H9 (cell line): Measurements from ENCODE around the gene LRRC3. TPM values are rescaled to one million over a fixed set of nuclear protein-coding genes. Genes with fewer than 3 reads are reported as not detected.

Experiments used
- DNase-seq: peaks from one replicate; pipeline ENCODE4 v3.0.0-alpha.2; 2017
- H2AFZ ChIP-seq: one replicate; pipeline ENCODE4 v1.6.1; 2013; ENCODE audit warnings: mild to moderate bottlenecking, low read length, control low read depth, moderate library complexity
- H2AK5ac ChIP-seq: 2 replicates; pipeline ENCODE4 v1.6.1; 2013; ENCODE audit warnings: low read length, control low read depth, mixed read lengths; ENCODE audit not compliant: insufficient read length
- H2BK120ac ChIP-seq: one replicate; pipeline ENCODE4 v1.6.1; 2013; ENCODE audit warnings: low read depth, mild to moderate bottlenecking, low read length, control low read depth, inconsistent platforms; ENCODE audit not compliant: poor library complexity, severe bottlenecking
- H2BK12ac ChIP-seq: 2 replicates; pipeline ENCODE4 v1.6.1; 2013; ENCODE audit warnings: low read length, control low read depth, mixed read lengths, low read depth; ENCODE audit not compliant: insufficient read length
- H2BK15ac ChIP-seq: 2 replicates; pipeline ENCODE4 v1.6.1; 2013; ENCODE audit warnings: low read depth, low read length, control low read depth
- H2BK20ac ChIP-seq: one replicate; pipeline ENCODE4 v1.6.1; 2013; ENCODE audit warnings: low read depth, mild to moderate bottlenecking, low read length, control low read depth, inconsistent platforms; ENCODE audit not compliant: poor library complexity, severe bottlenecking
- H2BK5ac ChIP-seq: 2 replicates; pipeline ENCODE4 v1.6.1; 2013; ENCODE audit warnings: low read length, control low read depth, mixed read lengths; ENCODE audit not compliant: insufficient read length
- H3K14ac ChIP-seq: 2 replicates; pipeline ENCODE4 v1.6.1; 2013; ENCODE audit warnings: low read length, control low read depth; ENCODE audit not compliant: insufficient read depth
- H3K18ac ChIP-seq: 2 replicates; pipeline ENCODE4 v1.6.1; 2013; ENCODE audit warnings: low read depth, mild to moderate bottlenecking, mixed read lengths, low read length, control low read depth; ENCODE audit not compliant: insufficient read length
- H3K23ac ChIP-seq: 2 replicates; pipeline ENCODE4 v1.6.1; 2013; ENCODE audit warnings: low read length, control low read depth, mixed read lengths, low read depth; ENCODE audit not compliant: insufficient read length
- H3K23me2 ChIP-seq: 2 replicates; pipeline ENCODE4 v1.6.1; 2013; ENCODE audit warnings: low read depth, mild to moderate bottlenecking, mixed read lengths, low read length, control low read depth; ENCODE audit not compliant: insufficient read length, poor library complexity, severe bottlenecking
- H3K27ac ChIP-seq: 2 replicates; pipeline ENCODE4 v1.5.1; 2013; ENCODE audit warnings: low read length, control low read depth, mixed read lengths, low read depth; ENCODE audit not compliant: insufficient read length
- H3K27me3 ChIP-seq: 2 replicates; pipeline ENCODE4 v1.6.1; 2013; ENCODE audit warnings: low read length, control low read depth, inconsistent platforms; ENCODE audit not compliant: insufficient read depth
- H3K4ac ChIP-seq: 2 replicates; pipeline ENCODE4 v1.6.1; 2013; ENCODE audit warnings: low read depth, mild to moderate bottlenecking, control low read depth, inconsistent platforms, low read length, moderate library complexity
- H3K4me1 ChIP-seq: 2 replicates; pipeline ENCODE4 v1.6.1; 2013; ENCODE audit warnings: low read length, control low read depth, inconsistent platforms; ENCODE audit not compliant: insufficient read depth
- H3K4me2 ChIP-seq: 2 replicates; pipeline ENCODE4 v1.6.1; 2013; ENCODE audit warnings: low read length, control low read depth, mixed read lengths; ENCODE audit not compliant: insufficient read length, insufficient read depth
- H3K56ac ChIP-seq: 2 replicates; pipeline ENCODE4 v1.6.1; 2013; ENCODE audit warnings: low read depth, mild to moderate bottlenecking, mixed read lengths, low read length, control low read depth; ENCODE audit not compliant: insufficient read length
- H3K79me1 ChIP-seq: 2 replicates; pipeline ENCODE4 v1.6.1; 2013; ENCODE audit warnings: low read depth, mild to moderate bottlenecking, moderate library complexity, low read length, control low read depth, inconsistent platforms; ENCODE audit not compliant: insufficient read depth, poor library complexity, severe bottlenecking
- H3K79me2 ChIP-seq: 2 replicates; pipeline ENCODE4 v1.6.1; 2013; ENCODE audit warnings: low read length, control low read depth, inconsistent platforms; ENCODE audit not compliant: insufficient read depth
- H3K9ac ChIP-seq: 2 replicates; pipeline ENCODE4 v1.6.1; 2013; ENCODE audit warnings: low read length, control low read depth, mixed read lengths; ENCODE audit not compliant: insufficient read length; ENCODE audit errors: extremely low read depth
- H3K9me3 ChIP-seq: one replicate; pipeline ENCODE4 v1.6.1; 2013; ENCODE audit warnings: low read depth, low read length, inconsistent platforms; ENCODE audit not compliant: control insufficient read depth
- H3T11ph ChIP-seq: one replicate; pipeline ENCODE4 v1.6.1; 2013; ENCODE audit warnings: mild to moderate bottlenecking, low read length, control low read depth, inconsistent platforms
- H4K20me1 ChIP-seq: one replicate; pipeline ENCODE4 v1.6.1; 2013; ENCODE audit not compliant: control insufficient read depth, insufficient read length, insufficient read depth
- H4K5ac ChIP-seq: 2 replicates; pipeline ENCODE4 v1.6.1; 2013; ENCODE audit warnings: low read depth, mild to moderate bottlenecking, mixed read lengths, low read length, control low read depth; ENCODE audit not compliant: insufficient read length
- H4K8ac ChIP-seq: replicated peaks from 2 replicates; pipeline ENCODE4 v1.6.1; 2013; ENCODE audit warnings: low read length, control low read depth, mixed read lengths, low read depth; ENCODE audit not compliant: insufficient read length
- H4K91ac ChIP-seq: 2 replicates; pipeline ENCODE4 v1.6.1; 2013; ENCODE audit warnings: low read depth, mild to moderate bottlenecking, moderate library complexity, mixed read lengths, low read length, control low read depth; ENCODE audit not compliant: insufficient read length
- H3K27ac Mint-ChIP-seq, 3 experiments: 2 replicates in 2 of 3; 3 replicates in 1 of 3; pipeline ENCODE4 v1.8.0; 2020 to 2021; ENCODE audit warnings: mixed read lengths in 3 of 3, mild to moderate bottlenecking in 1 of 3, moderate library complexity in 1 of 3
- H3K27me3 Mint-ChIP-seq: 2 replicates; pipeline ENCODE4 v1.8.0; 2021; ENCODE audit warnings: low read depth, mild to moderate bottlenecking, moderate library complexity, mixed read lengths
- H3K36me3 Mint-ChIP-seq, 3 experiments: 2 replicates in 2 of 3; 3 replicates in 1 of 3; pipeline ENCODE4 v1.8.0; 2020 to 2021; ENCODE audit warnings: low read depth in 3 of 3, mixed read lengths in 3 of 3; ENCODE audit not compliant: insufficient read depth in 1 of 3
- H3K4me1 Mint-ChIP-seq, 2 experiments: 2 replicates each; pipeline ENCODE4 v1.8.0; 2020; ENCODE audit warnings: mixed read lengths in 2 of 2
- H3K4me3 Mint-ChIP-seq, 2 experiments: 2 replicates in 1 of 2; 3 replicates in 1 of 2; pipeline ENCODE4 v1.8.0; 2020 to 2021; ENCODE audit warnings: mild to moderate bottlenecking in 2 of 2, mixed read lengths in 2 of 2, moderate library complexity in 1 of 2
- H3K9me3 Mint-ChIP-seq, 2 experiments: 2 replicates in 1 of 2; 3 replicates in 1 of 2; pipeline ENCODE4 v1.8.0; 2020; ENCODE audit warnings: mild to moderate bottlenecking in 2 of 2, mixed read lengths in 2 of 2, moderate library complexity in 1 of 2
- WGBS: extraction: QIAGEN DNeasy Blood & Tissue Kit; methylation state at CpG from one replicate; pipeline ENCODE4 v1.1.7; 2013; ENCODE audit warnings: missing lambda C conversion rate, low lambda C conversion rate, mixed read lengths; ENCODE audit not compliant: insufficient read length; ENCODE audit errors: extremely low coverage; 5-methylcytosine and 5-hydroxymethylcytosine counted together
- total RNA-seq: library from RNA; stranded (reverse); gene quantifications from 2 replicates; pipeline ENCODE4 v1.2.1, GENCODE V29; 2021
- TF ChIP-seq, protein P1 (sequence below): fragments of 200-600 bp; sonication (generic); conservative IDR thresholded peaks from 3 replicates; pipeline ENCODE4 v1.8.0; 2021; ENCODE audit warnings: antibody characterized with exemption, mild to moderate bottlenecking

Gene LRRC3
- total RNA-seq, 1 experiment from 2014 or later: 3.1 TPM

DNA sequence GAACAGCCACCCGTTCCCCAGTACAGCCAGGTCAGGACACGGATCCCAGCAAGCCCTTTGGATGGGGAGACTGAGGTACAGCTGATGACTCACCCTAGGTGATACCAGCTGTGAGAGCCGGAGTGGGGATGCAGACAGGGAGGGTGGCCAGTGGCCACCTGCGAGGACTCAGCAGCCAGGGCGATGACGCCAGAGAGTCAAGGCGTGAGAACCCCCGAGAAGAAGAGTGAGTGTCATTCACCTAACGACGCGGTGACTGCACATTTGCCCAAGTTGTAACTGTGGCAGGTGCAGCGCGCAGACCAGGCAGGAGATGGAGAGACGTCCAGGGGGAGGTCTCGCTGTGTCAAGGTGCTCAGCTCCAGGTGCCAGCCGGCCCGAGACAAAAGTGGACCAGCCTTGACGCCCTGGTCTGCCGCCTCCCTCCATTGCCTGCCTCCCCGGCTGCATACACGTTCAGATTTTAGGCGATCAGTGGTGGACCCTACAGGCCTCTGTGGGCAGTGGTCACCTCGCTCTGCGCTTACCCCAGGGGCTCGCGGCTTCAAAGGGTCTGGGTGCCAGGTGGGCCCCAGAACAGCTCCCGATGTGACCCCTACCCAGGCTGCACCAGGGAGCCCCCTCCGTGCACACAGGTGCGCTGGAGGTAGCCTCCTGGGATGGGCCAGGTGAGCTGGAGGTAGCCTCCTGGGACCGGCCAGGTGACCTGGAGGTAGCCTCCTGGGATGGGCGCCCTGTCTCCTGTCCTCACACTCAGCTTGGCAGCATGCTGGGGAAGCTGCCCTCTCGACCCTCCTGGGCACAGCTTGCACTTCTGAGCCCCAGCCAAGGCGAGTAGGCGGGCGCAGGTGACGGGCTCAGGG, 11.9 kb downstream of the LRRC3 start:
- Histone ChIP-seq H3K9ac (no peak overlapping the region), H4K91ac (no peak overlapping the region), H3T11ph (no peak overlapping the region), H3K56ac (no peak overlapping the region), H3K79me2 (no peaks in the 10 kb centered on the region), H3K14ac (no peak overlapping the region), H3K4me1 (no peaks in the 10 kb centered on the region), H3K23ac (no peak overlapping the region), H4K5ac (no peak overlapping the region), H2BK5ac (no peak overlapping the region), H3K27ac (no peak overlapping the region), H2AK5ac (no peak overlapping the region), H3K4ac (no peak overlapping the region), H2BK12ac (no peak overlapping the region), H2BK20ac (no peak overlapping the region), H2BK120ac (no peak overlapping the region), H3K9me3 (no peaks in the 10 kb centered on the region), H3K27me3 (no peaks in the 10 kb centered on the region), H4K8ac (no peak overlapping the region), H4K20me1 (no peaks in the 10 kb centered on the region), H3K23me2 (no peaks in the 10 kb centered on the region), H2AFZ (no peak overlapping the region), H2BK15ac (no peak overlapping the region), H3K18ac (no peak overlapping the region), H3K4me2 (no peak overlapping the region), H3K79me1 (no peaks in the 10 kb centered on the region)
- no peak overlapping the region for H3K4me3 Mint-ChIP-seq
- no peaks in the 10 kb centered on the region; a peak in 1 of 5 replicates for H3K9me3 Mint-ChIP-seq
- no peaks in the 10 kb centered on the region for H3K27me3 Mint-ChIP-seq
- TF ChIP-seq, protein P1, sequence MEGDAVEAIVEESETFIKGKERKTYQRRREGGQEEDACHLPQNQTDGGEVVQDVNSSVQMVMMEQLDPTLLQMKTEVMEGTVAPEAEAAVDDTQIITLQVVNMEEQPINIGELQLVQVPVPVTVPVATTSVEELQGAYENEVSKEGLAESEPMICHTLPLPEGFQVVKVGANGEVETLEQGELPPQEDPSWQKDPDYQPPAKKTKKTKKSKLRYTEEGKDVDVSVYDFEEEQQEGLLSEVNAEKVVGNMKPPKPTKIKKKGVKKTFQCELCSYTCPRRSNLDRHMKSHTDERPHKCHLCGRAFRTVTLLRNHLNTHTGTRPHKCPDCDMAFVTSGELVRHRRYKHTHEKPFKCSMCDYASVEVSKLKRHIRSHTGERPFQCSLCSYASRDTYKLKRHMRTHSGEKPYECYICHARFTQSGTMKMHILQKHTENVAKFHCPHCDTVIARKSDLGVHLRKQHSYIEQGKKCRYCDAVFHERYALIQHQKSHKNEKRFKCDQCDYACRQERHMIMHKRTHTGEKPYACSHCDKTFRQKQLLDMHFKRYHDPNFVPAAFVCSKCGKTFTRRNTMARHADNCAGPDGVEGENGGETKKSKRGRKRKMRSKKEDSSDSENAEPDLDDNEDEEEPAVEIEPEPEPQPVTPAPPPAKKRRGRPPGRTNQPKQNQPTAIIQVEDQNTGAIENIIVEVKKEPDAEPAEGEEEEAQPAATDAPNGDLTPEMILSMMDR: no peak
- WGBS: no CpG with 5 or more reads among the region's 36 CpGs
- no peaks in the 10 kb centered on the region; a peak in 1 of 7 replicates for H3K36me3 Mint-ChIP-seq
- DNase-seq: no peak
- no peak overlapping the region for H3K27ac Mint-ChIP-seq
- peaks cover 14 to 19% of the 10 kb centered on the region in 2 experiments for H3K4me1 Mint-ChIP-seq
